KOPT-K1 (cell line): Measurements from ENCODE around the gene RBPMS2.
"Not testable (repeated sequence)": the region's sequence is repeated elsewhere in the genome, so short reads cannot be mapped to it uniquely, and the experiment has no call there.

ENCODE experiments used
- H3K27ac ChIP-seq: fragments of 200-600 bp; sonication (generic); 2 replicates; pipeline ENCODE4 v1.5.1; 2016; ENCODE audit warnings: antibody characterized with exemption, mild to moderate bottlenecking, low read depth, low read length; ENCODE audit not compliant: poor library complexity, severe bottlenecking
- H3K36me3 ChIP-seq: fragments of 200-600 bp; sonication (generic); 2 replicates; pipeline ENCODE4 v1.5.1; 2017; ENCODE audit warnings: antibody characterized with exemption, mild to moderate bottlenecking, low read length, moderate library complexity; ENCODE audit not compliant: insufficient read depth
- H3K9me3 ChIP-seq: fragments of 200-600 bp; sonication (generic); 2 replicates; pipeline ENCODE4 v1.5.1; 2017; ENCODE audit warnings: antibody characterized with exemption, low read length, mild to moderate bottlenecking; ENCODE audit not compliant: insufficient read depth, poor library complexity, severe bottlenecking

RBPMS2 gene

DNA sequence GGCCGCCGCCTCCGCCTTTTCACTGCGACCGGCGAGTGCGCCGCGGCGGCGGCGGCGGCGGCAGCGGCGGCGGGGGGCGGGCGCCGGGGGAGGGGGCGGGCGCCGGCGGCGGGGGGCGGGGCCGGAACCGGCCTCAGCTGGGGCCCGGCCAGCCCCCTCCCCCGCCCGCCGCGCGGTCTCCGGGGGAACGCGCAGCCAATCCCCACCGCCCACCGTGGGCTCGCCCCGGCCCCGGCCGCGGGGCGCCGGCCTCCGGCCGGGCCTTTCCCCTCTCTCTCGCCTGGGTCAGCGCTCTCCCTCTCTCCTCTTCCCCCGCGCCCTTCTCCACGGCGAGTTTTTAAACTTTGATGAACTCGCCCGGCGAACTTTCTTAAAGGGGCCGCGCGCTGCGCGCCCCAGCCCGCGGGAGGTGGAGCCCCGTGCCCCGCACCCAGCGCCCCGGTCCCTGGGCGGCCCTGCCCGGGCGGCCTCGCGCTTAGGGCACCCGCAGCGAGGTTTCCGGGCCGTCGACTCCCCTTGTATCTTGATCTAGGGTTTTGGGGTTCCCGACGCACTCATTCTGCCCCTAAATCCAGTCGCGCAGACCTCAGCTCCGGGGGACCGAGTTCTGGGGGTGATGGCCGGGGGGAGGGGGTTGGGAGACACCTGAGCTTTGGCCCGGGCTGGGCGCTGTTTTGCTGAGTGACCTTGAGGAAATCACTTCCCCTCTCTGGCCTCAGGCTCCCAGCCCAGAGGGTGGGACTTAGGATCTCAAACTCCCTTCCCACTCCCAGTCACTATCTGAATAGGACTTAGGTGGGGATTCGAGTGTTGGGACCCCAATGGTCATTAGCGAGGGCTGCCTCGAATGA is at the start of gene RBPMS2:
Gene RBPMS2, minus strand, starts transcription at position 39 of the 851 bp plus-strand sequence. CDS start 270 bp downstream, outside the sequence.
- Histone ChIP-seq H3K36me3 (no peaks in the 10 kb centered on the region), H3K27ac (no peak within 1 kb of the TSS), H3K9me3 (no peaks in the 10 kb centered on the region)

GRCh38 chr15:64824929-64825430 is 49.6 kb upstream of the RBPMS2 start:
- Histone ChIP-seq H3K36me3 (peaks cover 37% of the 10 kb centered on the region), H3K27ac (peak overlapping the region; percentile 80), H3K9me3 (no peaks in the 10 kb centered on the region)

DNA sequence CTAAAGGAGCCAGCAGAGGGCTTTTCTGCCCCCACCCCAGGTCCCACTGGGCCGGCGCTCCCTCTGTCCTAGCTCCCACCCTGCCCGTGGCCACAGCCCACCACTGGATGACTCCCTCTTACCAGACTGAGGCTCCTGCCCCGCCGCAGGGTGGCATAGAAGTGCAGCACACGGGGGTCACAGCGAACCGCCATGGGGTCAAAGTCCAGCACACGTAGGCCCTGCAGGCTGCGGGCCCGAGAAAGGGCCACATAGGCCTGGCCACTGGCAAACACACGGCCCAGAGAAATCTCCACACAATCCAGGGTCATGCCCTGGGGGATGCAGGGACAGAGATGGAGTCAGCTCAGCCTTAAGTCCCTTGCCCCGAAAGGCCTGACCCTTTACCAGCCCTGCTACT is 41.1 kb upstream of the RBPMS2 start:
- Histone ChIP-seq H3K36me3 (peaks cover 49% of the 10 kb centered on the region), H3K9me3 (no peaks in the 10 kb centered on the region), H3K27ac (no peak overlapping the region)

GRCh38 chr15:64814965-64815364 is 39.6 kb upstream of the RBPMS2 start:
- not testable (repeated sequence) for H3K27ac ChIP-seq, H3K9me3 ChIP-seq
- peaks cover 35% of the 10 kb centered on the region for H3K36me3 ChIP-seq

GRCh38 chr15:64814283-64814682 is 38.9 kb upstream of the RBPMS2 start:
- not testable (repeated sequence) for H3K27ac ChIP-seq, H3K9me3 ChIP-seq
- H3K36me3 ChIP-seq = peaks cover 29% of the 10 kb centered on the region

- H3K27ac ChIP-seq = no peak overlapping the region
- peaks cover 20% of the 10 kb centered on the region for H3K36me3 ChIP-seq
- no peaks in the 10 kb centered on the region for H3K9me3 ChIP-seq
Observed at GRCh38 chr15:64813075-64813474, 37.7 kb upstream of the RBPMS2 start.

- H3K9me3 ChIP-seq = no peaks in the 10 kb centered on the region
- peaks cover 3% of the 10 kb centered on the region; the same call in 1 of the 2 replicates for H3K36me3 ChIP-seq
- no peak overlapping the region for H3K27ac ChIP-seq
Observed at GRCh38 chr15:64810497-64811326, 35.3 kb upstream of the RBPMS2 start.

- H3K9me3 ChIP-seq = no peaks in the 10 kb centered on the region
- no peak overlapping the region for H3K27ac ChIP-seq
- H3K36me3 ChIP-seq = no peaks in the 10 kb centered on the region
Observed at GRCh38 chr15:64809649-64810496, 34.5 kb upstream of the RBPMS2 start.

DNA sequence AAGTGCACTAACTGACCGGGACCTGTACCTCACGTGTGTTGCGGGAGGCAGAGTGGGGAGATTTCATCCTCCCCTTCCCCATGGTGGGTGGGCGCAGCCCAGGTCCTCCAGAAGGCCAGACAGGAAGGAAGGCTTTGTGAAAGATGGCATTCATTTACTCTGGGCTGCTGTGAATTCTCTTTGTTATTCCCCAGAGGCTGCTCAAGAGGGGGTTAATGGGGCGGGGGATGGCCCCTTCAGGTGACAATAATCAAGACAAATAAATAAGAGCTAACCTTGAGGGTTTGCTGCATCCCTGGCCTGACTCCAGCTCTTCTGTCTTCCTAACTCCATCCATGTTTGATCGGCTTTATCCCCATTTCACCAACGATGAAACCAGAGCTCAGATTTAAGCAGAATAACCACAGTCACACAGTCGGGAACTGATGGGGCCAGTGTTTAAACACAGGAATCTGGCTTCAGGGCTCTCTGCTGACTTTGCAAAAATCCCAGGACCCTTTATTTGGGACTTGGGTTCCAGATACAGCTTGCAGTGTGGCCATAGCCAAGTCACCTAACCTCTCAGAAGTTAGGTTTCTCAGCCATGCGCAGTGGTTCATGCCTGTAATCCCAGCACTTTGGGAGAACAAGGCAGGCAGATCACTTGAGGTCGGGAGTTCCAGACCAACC is 33.5 kb upstream of the RBPMS2 start:
- H3K27ac ChIP-seq = no peak overlapping the region

DNA sequence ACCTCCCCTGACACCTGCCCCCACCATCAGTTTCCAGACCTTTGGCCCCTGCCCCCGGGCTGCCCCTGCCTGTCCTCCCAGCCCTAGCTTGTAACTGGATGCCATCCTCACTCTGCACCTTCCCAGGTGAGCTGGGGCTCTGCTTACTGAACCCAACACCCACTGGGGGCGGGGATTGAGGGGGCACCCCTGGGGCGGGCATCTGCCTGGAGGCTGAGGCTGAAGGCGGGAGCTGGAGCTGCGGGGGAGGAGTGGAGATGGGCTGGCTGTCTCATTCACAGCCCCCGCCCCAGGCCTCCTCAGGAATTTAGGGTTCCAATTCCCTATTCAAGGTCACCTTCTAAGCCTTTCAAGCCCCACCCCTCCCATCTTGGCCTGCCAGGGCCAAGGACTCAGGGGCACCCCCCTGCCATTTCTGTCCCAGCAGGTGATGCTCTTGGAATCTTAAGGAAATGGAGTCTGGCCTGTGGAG is 32.4 kb upstream of the RBPMS2 start:
- Histone ChIP-seq H3K9me3 (no peaks in the 10 kb centered on the region), H3K27ac (no peak overlapping the region), H3K36me3 (no peaks in the 10 kb centered on the region)

More for the DNA sequence above, 33.5 kb upstream of the RBPMS2 start:
- H3K9me3 ChIP-seq = no peaks in the 10 kb centered on the region
- H3K36me3 ChIP-seq = no peaks in the 10 kb centered on the region

GRCh38 chr15:64807051-64807749 is 31.8 kb upstream of the RBPMS2 start:
- Histone ChIP-seq H3K36me3 (no peaks in the 10 kb centered on the region), H3K27ac (no peak overlapping the region), H3K9me3 (no peaks in the 10 kb centered on the region)

GRCh38 chr15:64806509-64806908 is 31.1 kb upstream of the RBPMS2 start:
- Histone ChIP-seq H3K9me3 (no peaks in the 10 kb centered on the region), H3K36me3 (no peaks in the 10 kb centered on the region), H3K27ac (no peak overlapping the region)

DNA sequence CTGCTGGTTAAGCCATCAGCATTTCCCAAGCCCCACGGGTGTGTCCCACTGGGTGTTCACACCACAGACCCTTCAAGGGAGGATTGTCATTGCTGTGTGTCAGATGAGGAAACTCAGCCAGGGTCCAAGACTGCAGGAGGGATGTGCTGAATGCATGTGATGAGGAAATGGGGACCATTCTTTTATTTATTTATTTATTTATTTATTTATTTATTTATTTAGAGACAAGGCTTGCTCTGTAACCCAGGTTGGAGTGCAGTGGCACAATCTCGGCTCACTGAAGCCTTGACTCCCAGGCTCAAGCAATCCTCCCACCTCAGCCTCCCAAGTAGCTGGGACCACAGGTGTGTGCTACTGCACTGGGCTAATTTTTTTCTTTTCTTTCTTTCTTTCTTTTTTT is 29.2 kb upstream of the RBPMS2 start:
- Histone ChIP-seq H3K9me3 (no peaks in the 10 kb centered on the region), H3K27ac (no peak overlapping the region), H3K36me3 (no peaks in the 10 kb centered on the region)
